Measurements from ENCODE around the gene WWOX. TPM values are rescaled to one million over a fixed set of nuclear protein-coding genes. Genes with fewer than 3 reads are reported as not detected.

Gene WWOX
- total and polyA plus RNA-seq, 2 of the 13 experiments (the other 11 are each of a cell fraction or from before 2014, with no cell fraction given) = 9.1 to 37.4 TPM

GRCh38 chr16:78796221-78796866 is 696.9 kb downstream of the WWOX start (continued):
- no peak for TF ChIP-seq TRIM22 (IDR thresholded peaks at IDR 0.05)
- TF ChIP-seq ZNF501 (CRISPR knock-in tag; IDR thresholded peaks at IDR 0.05) = peak; percentile 54; the same call in 1 of the 2 replicates
- no peak for TF ChIP-seq ZNF256 (CRISPR knock-in tag; conservative IDR thresholded peaks at IDR 0.05)
- TF ChIP-seq PHF21A (CRISPR knock-in tag; IDR thresholded peaks at IDR 0.05) = no peak
- no peak for TF ChIP-seq CERS6 (CRISPR knock-in tag; IDR thresholded peaks at IDR 0.05)
- peak; percentile 76 for TF ChIP-seq CREB1 (IDR thresholded peaks at IDR 0.05)
- TF ChIP-seq CREB1 (CRISPR knock-in tag; IDR thresholded peaks at IDR 0.05) = peak; percentile 97
- TF ChIP-seq ZNF430 (CRISPR knock-in tag; IDR thresholded peaks at IDR 0.05) = no peak
- TF ChIP-seq U2AF1 (optimal IDR thresholded peaks at IDR 0.05; ENCODE audit: low read depth, low read length) = no peak
- no peak for TF ChIP-seq ZNF816 (CRISPR knock-in tag; IDR thresholded peaks at IDR 0.05; ENCODE audit: borderline replicate concordance)
- no peak for TF ChIP-seq ZFYVE20 (CRISPR knock-in tag; IDR thresholded peaks at IDR 0.05; ENCODE audit: borderline replicate concordance, low read depth)
- no peak for TF ChIP-seq MNT (IDR thresholded peaks at IDR 0.05)
- TF ChIP-seq ZNF414 (CRISPR knock-in tag; IDR thresholded peaks at IDR 0.05) = no peak
- TF ChIP-seq KAT7 (CRISPR knock-in tag; IDR thresholded peaks at IDR 0.05; ENCODE audit: borderline replicate concordance) = no peak
- TF ChIP-seq TAF1 (CRISPR knock-in tag; IDR thresholded peaks at IDR 0.05) = peak; percentile 32; the same call in 1 of the 2 replicates
- no peak for TF ChIP-seq ZNF230 (CRISPR knock-in tag; IDR thresholded peaks at IDR 0.05)
- TF ChIP-seq FIP1L1 (IDR thresholded peaks at IDR 0.05; ENCODE audit: borderline replicate concordance, insufficient read depth, low read depth, low read length) = no peak
- no peak for TF ChIP-seq ZFP82 (CRISPR knock-in tag; IDR thresholded peaks at IDR 0.05; ENCODE audit: borderline replicate concordance)
- no peak for TF ChIP-seq ERF (CRISPR knock-in tag; IDR thresholded peaks at IDR 0.05)
- TF ChIP-seq AGO1 (IDR thresholded peaks at IDR 0.05; ENCODE audit: low read depth, low read length, poor library complexity, severe bottlenecking) = no peak
- no peak for TF ChIP-seq MTA3 (CRISPR knock-in tag; IDR thresholded peaks at IDR 0.05)
- TF ChIP-seq FLYWCH1 (CRISPR knock-in tag; IDR thresholded peaks at IDR 0.05) = no peak
- no peak for TF ChIP-seq ZNF788 (CRISPR knock-in tag; IDR thresholded peaks at IDR 0.05; ENCODE audit: borderline replicate concordance)
- TF ChIP-seq IRF9 (CRISPR knock-in tag; IDR thresholded peaks at IDR 0.05; ENCODE audit: borderline replicate concordance) = no peak
- no peak for TF ChIP-seq GPN1 (CRISPR knock-in tag; IDR thresholded peaks at IDR 0.05; ENCODE audit: borderline replicate concordance)
- TF ChIP-seq ZNF605 (CRISPR knock-in tag; IDR thresholded peaks at IDR 0.05) = 0 out of 2 replicates have a peak, but pooled peaks have one; percentile 38
